Putamen (tissue), 1 donor: ENCODE data around the gene ELL.

Experiments
- DNase-seq: peaks from one replicate; pipeline ENCODE4 v3.0.0-alpha.2; 2016; ENCODE audit warnings: low spot score

The ELL gene

DNA sequence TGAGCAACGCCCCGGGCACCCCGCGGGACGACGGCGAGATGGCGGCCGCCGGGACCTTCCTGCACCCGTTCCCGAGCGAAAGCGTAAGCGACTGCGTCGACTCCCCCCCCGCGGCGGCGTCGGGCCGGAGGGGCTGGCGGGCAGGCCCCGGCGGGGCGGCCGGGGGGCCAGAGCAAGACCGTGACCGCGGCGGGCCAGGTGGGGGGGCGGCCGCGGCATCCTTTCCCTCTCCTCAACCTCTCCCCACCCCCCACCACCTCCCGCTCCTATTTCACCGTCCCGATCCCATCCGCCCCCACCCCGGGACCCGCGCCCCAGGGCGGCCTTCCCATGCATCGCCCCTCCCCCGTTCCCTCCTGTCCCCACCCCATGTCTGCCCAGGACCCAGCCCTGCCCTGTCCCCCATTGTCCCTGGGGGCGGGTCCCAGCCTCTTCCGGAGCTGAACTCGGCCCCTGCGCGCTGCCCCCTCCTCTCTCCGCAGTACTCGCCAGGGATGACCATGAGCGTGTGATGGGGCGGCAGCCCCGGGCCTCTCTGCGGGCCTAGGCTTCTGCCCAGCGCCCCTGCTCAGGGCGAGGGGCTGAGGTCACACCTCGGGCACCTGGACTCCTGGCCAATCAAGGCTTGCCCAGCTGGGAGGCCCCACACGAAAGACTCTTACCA is 88.0 kb downstream of the ELL start:
- no peak for DNase-seq

DNA sequence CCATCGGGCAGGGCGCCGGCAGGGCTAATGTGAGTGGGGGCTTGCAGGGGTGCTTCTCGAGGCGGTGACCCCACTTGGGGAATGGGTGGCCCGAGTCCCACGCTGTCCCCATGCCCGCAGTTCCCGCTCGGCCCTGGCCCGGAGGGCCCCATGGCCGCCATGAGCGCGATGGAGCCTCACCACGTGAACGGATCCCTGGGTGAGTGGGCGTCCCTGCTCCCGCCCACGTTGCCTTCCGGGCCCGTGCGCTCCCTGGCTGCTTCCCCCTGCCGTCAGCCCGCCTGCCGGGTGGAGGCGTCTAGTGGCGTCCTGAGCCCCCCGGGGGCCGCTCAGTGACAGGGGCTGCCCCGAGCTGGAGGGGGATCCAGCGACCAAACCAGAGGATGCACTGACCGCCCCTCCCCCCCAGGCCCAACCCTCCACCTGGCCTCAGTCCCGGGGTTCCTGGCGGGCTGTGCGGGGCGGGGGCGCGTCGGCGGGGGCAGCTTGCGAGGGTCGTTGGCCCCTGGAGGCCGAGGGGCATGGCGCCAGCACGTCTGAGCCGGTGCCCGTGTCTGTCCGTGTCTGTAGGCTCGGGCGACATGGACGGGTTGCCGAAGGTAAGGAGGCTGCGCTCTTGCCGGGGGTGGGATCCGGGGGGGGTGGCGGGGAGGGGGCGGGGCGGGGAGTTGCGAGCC is 88.7 kb downstream of the ELL start:
- no peak for DNase-seq

DNA sequence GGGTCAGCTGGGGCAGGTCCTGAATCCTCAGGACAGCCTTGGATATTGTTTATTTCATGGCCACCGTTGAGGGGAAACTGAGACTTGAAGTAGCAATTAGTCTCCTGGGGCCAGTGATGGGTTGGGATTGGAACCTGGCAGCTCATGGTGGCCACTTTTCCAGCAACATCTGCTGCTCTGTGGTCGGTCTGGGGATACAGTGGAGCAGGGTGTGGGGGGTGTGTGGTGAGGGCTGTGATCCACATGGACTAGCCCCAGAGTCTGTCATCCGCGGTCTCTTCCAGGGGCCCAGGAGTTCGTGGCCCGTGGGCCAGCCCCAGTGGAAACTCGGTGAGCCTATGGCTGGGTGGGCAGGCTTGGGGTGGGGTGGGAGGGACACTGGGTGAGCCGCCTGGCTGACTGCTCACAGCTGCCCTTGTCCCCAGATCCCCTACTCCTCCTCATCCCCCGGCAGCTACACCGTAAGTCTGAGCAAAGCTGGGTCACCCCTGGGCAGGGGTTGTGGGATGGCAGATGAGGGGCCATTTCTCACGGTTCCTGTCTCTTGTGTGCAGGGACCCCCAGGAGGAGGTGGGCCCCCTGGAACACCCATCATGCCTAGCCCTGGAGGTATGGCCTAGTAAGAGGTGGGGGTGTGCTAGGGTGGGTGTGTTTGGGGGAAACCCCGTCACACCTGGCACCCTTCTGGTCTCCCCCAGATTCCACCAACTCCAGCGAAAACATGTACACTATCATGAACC is 89.4 kb downstream of the ELL start:
- no peak for DNase-seq

DNA sequence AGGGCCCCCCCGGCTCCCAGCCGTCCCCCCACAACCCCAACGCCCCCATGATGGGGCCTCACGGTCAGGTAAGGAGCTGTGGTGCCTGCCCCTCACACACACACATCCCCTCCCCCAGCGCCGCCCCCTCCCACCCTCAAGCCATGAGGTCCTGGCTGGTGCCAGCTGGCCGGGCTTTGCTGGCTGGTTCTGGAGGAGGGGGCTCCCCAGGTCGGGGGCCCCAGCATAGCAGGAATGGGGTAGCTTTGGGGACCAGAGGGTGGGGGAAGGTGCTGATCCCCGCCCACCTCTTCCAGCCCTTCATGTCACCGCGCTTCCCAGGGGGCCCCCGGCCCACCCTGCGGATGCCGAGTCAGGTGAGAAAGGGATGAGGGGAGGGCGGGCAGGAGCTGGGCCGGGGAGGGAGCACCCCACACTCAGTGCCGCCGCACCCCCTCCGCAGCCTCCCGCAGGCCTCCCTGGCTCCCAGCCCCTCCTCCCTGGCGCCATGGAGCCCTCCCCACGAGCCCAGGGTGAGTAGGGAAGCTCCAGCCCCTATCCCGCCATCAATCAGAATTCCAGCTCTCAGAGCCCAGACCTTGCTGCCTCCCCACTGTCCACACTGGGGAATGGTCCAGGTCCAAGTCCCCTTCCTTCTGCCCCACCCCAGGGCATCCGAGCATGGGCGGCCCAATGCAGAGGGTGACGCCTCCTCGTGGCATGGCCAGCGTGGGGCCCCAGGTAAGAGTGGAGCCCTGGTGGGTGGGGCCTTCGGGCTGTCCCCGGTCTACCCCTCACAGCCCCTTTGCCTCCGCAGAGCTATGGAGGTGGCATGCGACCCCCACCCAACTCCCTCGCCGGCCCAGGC is 90.3 kb downstream of the ELL start:
- DNase-seq = no peak

DNA sequence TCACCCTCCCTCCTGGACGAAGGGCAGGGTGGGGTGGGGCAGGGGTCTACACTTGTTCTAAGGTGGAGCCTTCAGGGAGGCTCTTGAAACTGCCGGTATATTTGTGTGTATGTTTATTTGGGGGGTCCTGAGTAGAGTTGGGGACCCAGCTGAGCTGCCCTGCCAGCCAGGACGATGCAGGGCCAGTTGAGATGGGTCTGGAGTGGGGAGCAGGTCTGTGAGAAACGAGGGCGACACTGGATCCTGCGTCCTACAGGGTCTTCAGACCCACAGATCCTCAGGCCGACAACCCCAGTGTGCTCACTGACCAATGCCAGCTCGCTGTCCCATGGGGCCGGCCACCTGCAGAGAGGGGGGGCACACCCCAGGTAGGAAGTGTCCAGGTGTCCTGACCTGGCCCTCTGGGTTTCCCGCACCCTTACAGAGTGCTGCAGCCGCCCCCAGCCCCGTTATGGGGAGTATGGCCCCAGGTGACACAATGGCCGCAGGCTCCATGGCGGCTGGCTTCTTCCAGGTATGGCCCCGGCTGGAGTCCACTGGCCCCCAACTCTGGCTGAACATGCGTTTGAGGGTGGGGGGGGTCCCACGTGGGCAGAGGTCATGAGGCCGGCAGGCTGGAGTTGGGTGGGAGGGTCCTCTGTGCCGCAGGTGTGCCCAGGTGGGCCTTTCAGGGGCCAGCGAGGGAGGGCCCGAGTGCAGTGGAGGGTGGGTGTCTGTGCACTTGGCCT is 91.3 kb downstream of the ELL start:
- no peak for DNase-seq

DNA sequence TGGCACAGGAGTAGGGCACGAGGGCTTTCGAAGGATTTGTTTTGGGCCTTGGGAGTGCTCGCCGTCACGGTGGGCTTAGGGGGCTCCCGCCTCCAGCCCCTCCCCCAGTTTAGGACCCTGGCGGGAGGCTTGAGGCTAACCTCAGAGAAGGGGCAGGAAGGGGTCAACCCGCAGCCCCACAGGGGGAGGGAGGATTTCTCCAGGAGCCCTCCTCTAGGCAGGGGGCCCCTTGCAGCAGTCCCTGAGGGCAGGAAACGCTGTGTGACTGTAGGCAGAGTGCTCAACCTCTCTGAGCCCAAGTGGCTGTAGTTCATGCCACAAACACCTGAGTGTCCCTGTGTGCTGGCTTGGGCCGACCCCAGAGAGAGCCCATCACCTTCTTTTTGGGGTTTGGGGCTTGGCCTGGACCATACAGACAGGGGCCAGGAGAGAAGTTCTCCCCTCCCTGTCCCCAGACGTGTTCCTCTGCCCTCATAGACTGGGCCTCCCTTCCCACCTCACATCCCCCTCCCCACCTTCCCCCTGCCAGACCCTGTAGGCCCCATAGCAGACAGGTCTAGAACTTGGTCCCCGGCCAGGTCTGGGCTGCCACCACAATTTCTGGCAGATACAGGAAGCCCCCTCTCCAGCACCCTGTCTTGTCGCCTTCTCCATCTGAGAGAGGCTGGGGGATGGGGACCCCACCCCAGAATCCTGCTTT is 92.0 kb downstream of the ELL start:
- no peak for DNase-seq

DNA sequence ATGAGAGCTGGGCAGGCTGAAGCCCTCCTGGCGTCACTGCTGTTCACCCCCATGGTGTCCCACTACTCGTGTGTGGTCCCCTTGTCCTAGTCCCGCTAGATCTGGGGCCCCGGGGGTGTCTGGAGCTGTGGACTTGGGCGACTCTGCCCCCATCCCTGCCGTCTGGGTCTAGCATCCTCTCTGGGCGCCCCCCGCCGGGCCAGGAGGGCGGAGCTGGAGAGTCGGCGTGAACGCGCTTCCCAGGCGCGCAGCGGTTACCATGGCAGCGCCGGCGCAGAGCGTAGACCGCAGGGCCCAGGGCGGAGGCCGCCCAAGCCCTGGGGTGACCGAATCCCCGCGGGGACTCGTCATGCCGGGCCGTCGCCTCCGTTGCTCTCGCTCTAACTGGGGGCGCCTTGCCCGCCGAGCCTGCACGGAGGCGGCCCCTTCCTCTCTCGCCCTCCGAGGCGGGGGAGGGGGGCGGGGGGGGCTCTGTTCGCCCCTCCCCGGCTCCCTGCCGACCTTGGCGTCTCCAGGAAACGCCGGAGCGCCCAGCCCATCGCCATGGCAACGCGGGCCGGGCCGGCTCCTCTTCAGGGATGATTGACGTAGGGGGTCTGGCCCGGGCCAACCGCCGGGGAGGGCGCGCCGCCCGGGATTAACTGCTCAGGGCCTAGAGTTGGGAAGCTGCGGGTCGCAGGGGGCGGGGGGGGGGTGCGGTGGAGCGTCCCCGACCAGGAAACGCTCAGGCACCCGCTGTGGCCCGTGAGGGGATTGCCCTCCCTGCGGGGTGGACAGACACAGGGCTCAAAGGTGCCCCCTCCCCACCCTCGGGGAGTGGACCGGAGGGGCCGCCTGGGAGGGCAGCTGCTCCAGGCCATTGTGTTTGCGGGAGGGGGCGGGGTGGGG is 92.8 kb downstream of the ELL start:
- no peak for DNase-seq

DNA sequence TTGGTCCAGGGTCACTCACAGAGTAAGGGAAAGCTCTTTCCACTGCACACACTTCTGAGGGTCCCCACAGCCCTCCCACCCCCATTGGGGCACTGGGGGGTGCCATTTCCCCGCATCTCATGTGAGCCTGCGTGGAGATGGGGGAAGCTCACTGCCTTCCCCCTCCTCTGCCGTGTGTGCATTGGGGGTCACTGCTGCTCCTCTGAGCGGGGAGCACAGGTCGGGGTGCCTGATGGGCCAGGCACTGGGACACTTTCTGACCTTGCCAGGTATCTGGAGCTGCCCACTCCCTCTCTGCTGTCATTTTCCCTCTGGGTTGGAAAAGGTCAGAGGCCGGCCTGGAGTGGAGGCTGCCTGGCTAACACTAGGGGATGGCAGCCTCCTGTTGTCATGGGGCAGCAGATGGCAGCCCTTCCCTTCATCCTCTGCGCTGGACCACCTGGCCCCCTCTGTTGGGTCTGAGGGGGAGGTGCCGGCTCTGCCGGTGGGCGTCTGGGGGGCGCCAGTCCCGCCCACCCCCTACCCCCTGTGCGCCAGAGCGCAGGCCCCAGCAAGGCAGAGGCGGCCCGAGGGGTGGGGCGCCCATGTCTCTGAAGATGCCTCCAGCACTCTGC is 93.6 kb downstream of the ELL start:
- DNase-seq = no peak

DNA sequence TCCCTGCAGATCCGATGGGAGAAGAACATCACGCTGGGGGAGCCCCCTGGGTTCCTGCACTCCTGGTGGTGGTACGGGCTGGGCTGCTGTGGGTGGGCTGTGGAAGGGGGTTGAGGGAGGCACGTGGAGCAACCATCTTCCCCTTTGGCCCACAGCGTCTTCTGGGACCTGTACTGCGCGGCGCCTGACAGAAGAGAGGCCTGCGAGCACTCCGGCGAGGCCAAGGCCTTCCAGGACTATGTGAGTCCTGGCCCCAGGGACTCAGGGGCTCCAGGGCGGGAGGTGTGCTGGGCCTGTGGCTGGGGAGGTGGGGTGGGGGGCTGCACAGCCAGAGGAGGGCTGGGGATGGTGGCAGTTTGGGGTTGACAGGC is 94.1 kb downstream of the ELL start:
- no peak for DNase-seq

DNA sequence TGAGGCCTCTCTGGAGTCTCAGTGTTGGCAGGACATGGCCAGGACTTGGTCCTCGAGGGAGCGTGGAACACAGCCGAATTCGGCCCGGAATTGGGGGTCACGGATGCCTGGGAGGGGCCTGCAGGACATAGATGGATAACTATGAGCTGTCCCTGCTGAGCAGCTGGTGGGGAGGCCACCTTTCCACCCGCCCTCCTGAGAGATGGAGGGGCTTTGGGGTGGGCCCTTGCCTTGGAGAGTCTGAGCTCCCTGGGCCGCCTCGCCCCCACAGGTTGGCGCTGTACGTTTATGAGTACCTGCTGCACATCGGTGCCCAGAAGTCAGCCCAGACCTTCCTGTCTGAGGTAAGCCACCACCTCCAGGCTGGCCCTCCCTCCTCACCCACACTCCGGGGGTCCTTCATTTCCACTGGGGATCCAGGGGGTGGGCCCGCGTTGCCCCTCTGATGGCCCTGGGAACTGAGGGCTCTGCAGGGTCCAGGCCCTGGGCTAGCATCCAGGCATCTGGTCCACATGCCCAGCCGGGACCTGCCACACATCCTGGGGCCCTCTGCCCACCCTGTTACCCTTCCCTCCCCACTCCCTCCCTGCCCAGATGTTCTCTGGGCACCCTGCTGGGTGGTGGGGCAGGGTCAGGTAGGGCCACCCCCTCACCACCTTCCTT is 94.7 kb downstream of the ELL start:
- DNase-seq = no peak

DNA sequence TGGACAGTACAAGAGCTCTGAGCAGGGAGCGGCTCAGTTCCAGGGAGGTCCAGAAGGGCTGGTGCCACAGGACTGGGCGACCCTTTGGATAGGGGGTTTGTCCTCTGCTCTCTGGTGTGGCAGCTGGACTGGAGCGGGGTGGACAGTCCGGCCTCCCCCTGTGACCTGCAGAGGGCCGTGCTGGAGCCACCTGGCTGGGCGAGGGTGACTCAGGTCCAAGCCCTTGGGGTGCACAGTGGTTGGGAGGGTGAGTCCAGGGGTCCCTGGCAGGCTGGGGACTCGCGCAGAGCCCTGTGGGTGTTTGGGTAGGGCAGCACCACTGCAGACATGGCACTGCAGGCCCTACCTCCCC is 95.5 kb downstream of the ELL start:
- no peak for DNase-seq

DNA sequence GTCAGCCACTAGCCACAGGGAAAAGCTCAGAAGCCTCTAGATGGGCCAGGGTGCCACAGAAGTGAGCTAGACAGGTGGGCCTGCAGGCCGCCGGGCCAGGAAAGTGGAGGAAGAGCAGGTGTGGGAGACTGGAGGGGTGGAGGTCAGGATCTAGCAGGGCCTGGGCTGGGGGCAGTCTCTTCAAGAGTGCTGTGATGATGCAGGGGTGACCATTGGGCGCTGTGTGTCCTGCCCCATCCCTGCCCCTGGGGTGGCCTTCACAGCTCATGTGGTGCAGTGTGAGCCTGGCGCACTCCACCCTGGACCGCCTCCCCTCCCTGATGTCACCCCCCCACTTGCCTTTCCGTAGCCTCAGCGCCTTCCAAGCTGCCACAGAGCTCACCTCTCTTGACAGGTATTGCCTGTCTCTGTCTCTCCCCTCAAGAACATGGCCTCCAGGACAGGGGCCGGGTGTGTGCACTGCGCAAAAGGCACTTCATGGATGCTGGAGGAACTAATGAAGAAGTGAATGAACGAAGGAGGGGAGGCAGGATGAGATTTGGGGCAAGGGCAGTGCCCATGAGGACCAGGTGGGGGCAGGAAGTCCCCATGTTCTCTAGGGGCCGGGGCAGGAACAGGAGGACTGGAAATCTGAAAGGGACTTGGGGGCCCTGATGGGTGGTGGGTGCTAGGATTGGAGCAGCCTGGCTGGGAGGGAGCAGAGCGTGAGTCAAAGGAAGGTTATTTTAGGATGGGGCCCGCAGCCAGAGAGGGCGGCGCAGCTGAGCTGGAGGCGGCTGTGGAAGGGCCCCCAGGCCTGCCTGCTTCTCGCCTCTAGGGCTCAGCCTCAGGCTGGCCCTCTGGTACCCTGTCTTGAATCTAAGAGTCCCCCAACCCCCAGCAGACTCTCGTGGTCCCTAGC is 96.1 kb downstream of the ELL start:
- DNase-seq = no peak

DNA sequence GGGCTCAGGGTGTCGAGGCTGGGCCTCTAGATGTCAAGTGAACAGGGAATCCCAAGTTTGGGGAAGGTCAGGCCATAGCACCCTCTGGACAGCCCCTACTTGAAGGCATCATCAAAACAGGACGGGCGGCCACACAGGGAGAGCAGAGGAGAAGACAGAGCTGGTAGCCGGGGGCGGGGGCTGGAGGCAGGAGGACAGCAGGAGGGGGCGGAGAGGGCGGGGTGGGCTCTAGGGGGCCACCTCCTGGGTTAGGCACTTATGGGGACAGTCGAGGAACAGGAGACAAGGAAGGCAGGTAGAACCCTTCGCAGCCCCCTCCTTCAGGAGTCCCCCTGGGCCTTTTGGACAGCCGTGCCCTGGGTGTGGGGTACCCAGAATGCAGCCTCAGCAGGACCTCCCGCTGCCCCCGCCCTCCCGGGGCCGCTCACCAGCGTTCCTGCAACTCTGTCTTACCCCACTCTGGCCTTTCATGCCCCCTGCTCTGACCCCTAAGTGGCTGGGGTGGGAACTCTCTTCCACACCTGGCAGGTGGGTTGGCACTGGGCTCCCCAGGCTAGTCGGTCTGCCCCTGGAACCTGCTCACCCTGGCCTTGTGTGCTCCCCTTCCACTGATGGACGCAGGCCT is 96.9 kb downstream of the ELL start:
- no peak for DNase-seq

DNA sequence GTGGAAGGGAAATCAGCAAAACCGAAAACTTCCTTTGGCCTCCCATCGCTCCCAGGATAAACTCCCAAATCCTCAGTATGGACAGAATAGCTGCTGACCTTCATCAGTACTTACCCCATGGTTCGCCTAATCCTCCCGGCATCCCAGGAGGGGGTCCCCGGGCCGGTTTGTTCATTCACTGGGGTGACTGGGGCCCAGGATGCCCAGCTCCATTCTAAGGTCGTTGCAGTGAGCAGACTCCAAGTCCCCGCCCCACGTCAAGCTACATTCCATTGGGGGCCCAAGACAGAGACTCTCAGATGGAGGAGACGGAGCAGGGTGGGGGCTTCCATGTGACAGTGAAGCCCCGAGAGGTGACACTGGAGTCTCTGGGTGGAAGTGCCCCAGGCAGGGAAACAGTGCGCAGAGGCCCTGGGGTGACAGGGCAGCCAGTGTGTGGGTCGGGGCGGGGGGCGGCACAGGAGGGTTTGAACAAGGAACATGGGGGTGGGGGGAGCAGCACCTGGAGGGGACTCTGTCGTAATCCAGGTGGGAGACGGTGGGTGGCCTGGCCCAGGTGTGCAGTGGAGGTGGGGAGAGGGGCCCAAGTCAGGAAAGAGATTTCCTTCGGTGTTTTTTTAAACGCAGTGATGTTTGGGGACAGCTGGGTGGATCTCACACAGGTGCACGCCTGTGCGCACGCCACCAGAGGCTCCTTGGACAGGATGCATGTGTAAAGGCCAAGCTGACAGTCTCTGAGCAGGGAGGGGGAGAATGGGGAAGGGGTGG is 97.6 kb downstream of the ELL start:
- no peak for DNase-seq

DNA sequence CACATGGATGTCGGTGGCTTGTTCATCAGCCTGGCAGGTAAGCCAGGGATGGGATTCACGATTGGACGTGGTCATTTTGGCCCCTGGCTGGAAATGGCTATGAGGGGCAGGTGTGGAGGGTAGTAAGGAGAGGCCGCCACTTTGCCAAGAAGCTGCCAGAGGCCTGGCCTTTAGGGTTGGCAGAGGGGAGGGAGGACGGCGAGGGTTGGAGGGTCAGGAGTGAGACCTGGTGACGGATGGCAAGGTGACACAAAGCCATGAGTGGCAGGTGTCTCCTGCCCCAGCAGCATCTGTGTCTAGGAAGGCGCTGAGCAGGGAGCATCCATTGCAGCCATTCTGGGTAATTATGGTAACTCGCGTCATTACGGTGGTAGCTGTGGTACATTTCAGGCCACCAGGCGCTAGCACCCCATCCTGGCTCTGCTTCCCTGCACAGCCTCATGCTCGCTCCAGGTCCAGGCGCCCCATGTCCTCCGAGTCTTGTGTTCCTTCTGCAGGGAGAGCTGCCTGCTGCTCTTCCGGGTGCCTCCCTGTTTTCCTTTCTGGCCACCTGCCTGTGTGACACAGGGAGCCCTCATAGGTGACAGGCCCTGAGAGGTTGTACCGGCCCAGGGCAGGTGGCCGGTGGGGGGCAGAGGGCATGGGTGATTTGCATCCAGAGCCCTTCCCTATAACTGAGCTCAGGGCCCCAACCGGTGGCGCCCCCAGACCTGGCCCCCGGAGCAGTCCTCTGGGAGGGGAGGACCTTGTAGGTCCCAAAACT is 98.4 kb downstream of the ELL start:
- no peak for DNase-seq

DNA sequence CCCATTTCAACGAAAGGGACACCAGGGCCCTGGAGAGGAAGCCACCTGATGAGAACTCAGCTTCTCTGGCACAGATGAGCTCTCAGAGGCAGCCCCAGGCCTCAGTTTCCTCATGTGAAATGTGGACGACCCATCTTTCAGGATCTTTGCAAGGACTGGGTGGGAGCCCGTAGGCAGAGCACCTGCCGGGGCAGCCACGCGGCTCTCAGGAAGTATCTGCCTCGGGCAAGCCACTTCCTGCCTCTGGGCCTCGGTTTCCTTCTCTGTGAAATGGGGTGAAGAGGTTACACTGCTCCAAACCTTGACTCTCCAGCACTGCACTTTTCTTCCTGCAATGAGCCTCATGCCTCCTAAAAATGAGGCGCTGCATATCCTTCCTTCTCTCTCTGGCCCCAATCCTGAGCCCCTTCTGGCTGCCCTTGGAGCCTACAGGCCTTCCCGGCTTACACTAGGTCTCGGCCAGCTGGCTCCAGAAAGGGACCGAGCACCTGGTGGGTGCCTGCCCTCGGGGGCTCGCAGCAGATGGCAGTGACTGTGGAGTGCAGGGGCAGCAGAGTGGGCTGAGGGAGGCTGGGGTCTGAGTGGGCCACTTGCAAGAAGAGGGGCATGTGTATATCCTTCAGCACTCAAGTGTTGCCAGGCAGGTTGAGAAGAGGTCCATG is 99.2 kb downstream of the ELL start:
- no peak for DNase-seq
